Fibroblast of lung (primary cell): ENCODE measurements around the gene ZNF594. TPM values are rescaled to one million over a fixed set of nuclear protein-coding genes. Genes with fewer than 3 reads are reported as not detected.
"Not testable (repeated sequence)": the region's sequence is repeated elsewhere in the genome, so short reads cannot be mapped to it uniquely, and the experiment has no call there.

Experiments
- DNase-seq, 2 donors: peaks; one replicate each; pipeline versions ENCODE4 v3.0.0 to v3.0.0-alpha.2; 2010; ENCODE audit warnings: low read depth in 2 of 2
- H2AFZ ChIP-seq: 2 replicates; pipeline ENCODE4 v1.5.1; 2012; ENCODE audit warnings: low read length, control low read depth, inconsistent platforms
- H3K27ac ChIP-seq: 2 replicates; pipeline ENCODE4 v1.5.1; 2011; ENCODE audit warnings: low read length, control low read depth; ENCODE audit not compliant: insufficient read depth
- H3K27me3 ChIP-seq: 2 replicates; pipeline ENCODE4 v1.5.1; 2011; ENCODE audit warnings: mild to moderate bottlenecking, low read length; ENCODE audit not compliant: control insufficient read depth, insufficient read depth
- H3K36me3 ChIP-seq: 2 replicates; pipeline ENCODE4 v1.5.1; 2011; ENCODE audit warnings: low read length; ENCODE audit not compliant: control insufficient read depth, insufficient read depth
- H3K4me1 ChIP-seq: 2 replicates; pipeline ENCODE4 v1.5.1; 2011; ENCODE audit warnings: low read length; ENCODE audit not compliant: control insufficient read depth, insufficient read depth; ENCODE audit errors: extremely low read depth
- H3K4me2 ChIP-seq: 2 replicates; pipeline ENCODE4 v1.5.1; 2011; ENCODE audit warnings: low read length, control low read depth; ENCODE audit not compliant: insufficient read depth; ENCODE audit errors: extremely low read depth
- H3K4me3 ChIP-seq, 4 experiments: fragments of 200-600 bp in 1 of 4; sonication (generic) in 1 of 4; replicated peaks in 1 of 4; 2 replicates each; pipeline ENCODE4 v1.5.1; 2011 to 2016; ENCODE audit warnings: low read length in 4 of 4, low read depth in 3 of 4, mild to moderate bottlenecking in 3 of 4, control low read depth in 2 of 4, inconsistent platforms in 1 of 4, mixed read lengths in 1 of 4; ENCODE audit not compliant: insufficient read depth in 1 of 4; ENCODE audit errors: control extremely low read depth in 1 of 4
- H3K79me2 ChIP-seq: 2 replicates; pipeline ENCODE4 v1.5.1; 2012; ENCODE audit warnings: mild to moderate bottlenecking, low read length, inconsistent platforms; ENCODE audit not compliant: control insufficient read depth, insufficient read depth
- H3K9ac ChIP-seq: 2 replicates; pipeline ENCODE4 v1.5.1; 2011; ENCODE audit warnings: mild to moderate bottlenecking, low read length, control low read depth; ENCODE audit not compliant: insufficient read depth
- H3K9me3 ChIP-seq: 2 replicates; pipeline ENCODE4 v1.5.1; 2012; ENCODE audit warnings: low read depth, low read length; ENCODE audit not compliant: control insufficient read depth, insufficient read depth
- H4K20me1 ChIP-seq: 2 replicates; pipeline ENCODE4 v1.5.1; 2011; ENCODE audit warnings: low read length; ENCODE audit not compliant: control insufficient read depth, insufficient read depth; ENCODE audit errors: extremely low read depth
- CTCF ChIP-seq, 2 donors: IDR thresholded peaks in 1 of 2; conservative IDR thresholded peaks in 1 of 2; 1 replicate in 1 of 2; 2 replicates in 1 of 2; pipeline ENCODE4 v1.5.1; 2011 to 2012; ENCODE audit warnings: low read length in 2 of 2, control low read depth in 1 of 2, inconsistent platforms in 1 of 2, low read depth in 1 of 2, mild to moderate bottlenecking in 1 of 2
- EZH2 ChIP-seq: IDR thresholded peaks from 2 replicates; pipeline ENCODE4 v1.5.1; 2012; ENCODE audit warnings: low read length, control low read depth, mild to moderate bottlenecking; ENCODE audit errors: missing control alignments
- polyA plus RNA-seq, 2 donors: library from polyadenylated mRNA; depleted of rRNA in 1 of 2; stranded (reverse) in 1 of 2; unstranded in 1 of 2; fragments of >200 nt; gene quantifications; 2 replicates each; pipeline ENCODE4 v1.2.1, GENCODE V29; 2011 to 2012; ENCODE audit warnings: missing spikeins in 1 of 2
- total RNA-seq: library from RNA; depleted of rRNA; stranded (reverse); fragments of >200 nt; gene quantifications from 2 replicates; pipeline ENCODE4 v1.2.1, GENCODE V29; 2014

Gene ZNF594
- total and polyA plus RNA-seq, 2 donors (not counting 1 experiment from before 2014, with no cell fraction given), result 2.9 to 8.3 TPM

GRCh38 chr17:5220074-5220473, 28.4 kb upstream of the ZNF594 start:
- H3K9ac ChIP-seq, result no peak overlapping the region

GRCh38 chr17:5219536-5219935, 27.9 kb upstream of the ZNF594 start:
- Histone ChIP-seq H2AFZ (no peak overlapping the region), H3K4me1 (no peaks in the 10 kb centered on the region), H4K20me1 (no peaks in the 10 kb centered on the region), H3K4me3 (no peak overlapping the region), H3K4me2 (no peak overlapping the region), H3K36me3 (no peaks in the 10 kb centered on the region), H3K27ac (no peak overlapping the region), H3K9ac (no peak overlapping the region), H3K9me3 (no peaks in the 10 kb centered on the region), H3K79me2 (no peaks in the 10 kb centered on the region), H3K27me3 (no peaks in the 10 kb centered on the region)
- no peak for DNase-seq
- TF ChIP-seq CTCF (conservative IDR thresholded peaks at IDR 0.05 in 1 of 2, IDR thresholded peaks at IDR 0.05 in 1 of 2; ENCODE audit: low read depth in 1 of 2, low read length in 2 of 2), result no peak
- no peak for TF ChIP-seq EZH2

More at GRCh38 chr17:5220074-5220473, 28.4 kb upstream of the ZNF594 start:
- H3K36me3 ChIP-seq, result no peaks in the 10 kb centered on the region
- H3K4me2 ChIP-seq, result no peak overlapping the region
- H3K4me3 ChIP-seq, result no peak overlapping the region
- no peak for DNase-seq
- no peak overlapping the region for H2AFZ ChIP-seq
- H3K79me2 ChIP-seq, result no peaks in the 10 kb centered on the region
- TF ChIP-seq EZH2 (no peak), CTCF (conservative IDR thresholded peaks at IDR 0.05 in 1 of 2, IDR thresholded peaks at IDR 0.05 in 1 of 2; ENCODE audit: low read depth in 1 of 2, low read length in 2 of 2) (no peak)
- H3K27ac ChIP-seq, result no peak overlapping the region
- H3K9me3 ChIP-seq, result no peaks in the 10 kb centered on the region
- no peaks in the 10 kb centered on the region for H4K20me1 ChIP-seq
- H3K4me1 ChIP-seq, result no peaks in the 10 kb centered on the region
- no peaks in the 10 kb centered on the region for H3K27me3 ChIP-seq

GRCh38 chr17:5217562-5217961, 25.9 kb upstream of the ZNF594 start:
- not testable (repeated sequence) for H4K20me1 ChIP-seq, DNase-seq, H3K36me3 ChIP-seq, H3K9me3 ChIP-seq, H3K79me2 ChIP-seq, H3K4me3 ChIP-seq, H3K4me2 ChIP-seq, H3K4me1 ChIP-seq, H2AFZ ChIP-seq, H3K9ac ChIP-seq, H3K27me3 ChIP-seq, H3K27ac ChIP-seq

- Histone ChIP-seq H3K4me1 (no peaks in the 10 kb centered on the region), H3K36me3 (no peaks in the 10 kb centered on the region), H3K27me3 (no peaks in the 10 kb centered on the region), H2AFZ (no peak overlapping the region), H4K20me1 (no peaks in the 10 kb centered on the region), H3K4me3 (no peak overlapping the region), H3K27ac (no peak overlapping the region), H3K79me2 (no peaks in the 10 kb centered on the region), H3K4me2 (no peak overlapping the region), H3K9ac (no peak overlapping the region), H3K9me3 (no peaks in the 10 kb centered on the region)
- TF ChIP-seq CTCF (conservative IDR thresholded peaks at IDR 0.05 in 1 of 2, IDR thresholded peaks at IDR 0.05 in 1 of 2; ENCODE audit: low read depth in 1 of 2, low read length in 2 of 2), result no peak
- TF ChIP-seq EZH2, result no peak
- no peak for DNase-seq
Observed at GRCh38 chr17:5211458-5211857, 19.8 kb upstream of the ZNF594 start.
